ENCODE data around the gene CEP170B. TPM values are rescaled to one million over a fixed set of nuclear protein-coding genes. Genes with fewer than 3 reads are reported as not detected.
"Not testable (repeated sequence)": the region's sequence is repeated elsewhere in the genome, so short reads cannot be mapped to it uniquely, and the experiment has no call there.

CEP170B gene
- total RNA-seq, 1 donor from 2014 or later: 10.2 TPM

DNA sequence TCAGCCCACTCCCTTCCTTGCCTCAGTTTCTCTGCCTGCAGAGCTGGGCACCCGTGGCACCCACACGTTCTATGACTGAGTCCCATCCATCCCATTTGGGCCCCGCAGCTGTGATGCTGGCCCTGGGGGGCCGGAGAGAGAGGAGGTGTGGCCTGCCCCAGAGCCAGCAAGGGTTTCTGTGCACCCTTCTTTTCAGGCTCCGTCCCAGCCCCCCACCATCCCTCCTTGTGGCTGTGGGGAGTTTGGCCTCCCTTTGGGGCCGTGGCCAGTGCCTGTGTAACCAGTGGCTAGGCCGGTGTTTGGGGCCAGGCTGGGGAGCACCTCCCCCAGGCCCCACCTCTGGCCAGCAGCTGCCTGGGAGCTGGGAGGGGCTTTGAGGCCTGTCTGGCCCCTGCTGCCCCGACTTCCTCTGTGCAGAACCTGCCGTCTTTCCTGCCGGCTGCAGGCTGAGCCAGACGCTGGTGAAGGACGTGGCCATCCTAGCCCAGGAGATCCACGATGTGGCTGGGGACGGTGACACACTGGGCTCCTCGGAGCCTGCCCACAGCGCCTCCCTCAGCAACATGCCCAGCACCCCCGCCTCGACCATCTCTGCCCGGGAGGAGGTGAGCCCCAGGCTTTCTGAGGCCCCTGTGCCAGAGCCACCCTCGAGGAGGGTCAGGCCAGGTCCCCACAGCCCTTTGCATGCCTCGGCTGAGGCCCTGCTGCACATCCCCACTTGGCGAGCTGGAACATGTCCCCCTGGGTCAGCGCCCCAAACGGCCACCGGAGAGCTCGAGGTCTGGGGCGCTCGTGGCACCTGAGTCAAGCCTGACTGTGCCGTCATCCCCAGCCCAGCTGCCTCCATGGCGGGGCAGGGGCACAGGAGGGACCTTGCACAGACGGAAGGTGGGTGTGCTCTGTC, 27.7 kb downstream of the CEP170B start:
- no peak for DNase-seq

DNA sequence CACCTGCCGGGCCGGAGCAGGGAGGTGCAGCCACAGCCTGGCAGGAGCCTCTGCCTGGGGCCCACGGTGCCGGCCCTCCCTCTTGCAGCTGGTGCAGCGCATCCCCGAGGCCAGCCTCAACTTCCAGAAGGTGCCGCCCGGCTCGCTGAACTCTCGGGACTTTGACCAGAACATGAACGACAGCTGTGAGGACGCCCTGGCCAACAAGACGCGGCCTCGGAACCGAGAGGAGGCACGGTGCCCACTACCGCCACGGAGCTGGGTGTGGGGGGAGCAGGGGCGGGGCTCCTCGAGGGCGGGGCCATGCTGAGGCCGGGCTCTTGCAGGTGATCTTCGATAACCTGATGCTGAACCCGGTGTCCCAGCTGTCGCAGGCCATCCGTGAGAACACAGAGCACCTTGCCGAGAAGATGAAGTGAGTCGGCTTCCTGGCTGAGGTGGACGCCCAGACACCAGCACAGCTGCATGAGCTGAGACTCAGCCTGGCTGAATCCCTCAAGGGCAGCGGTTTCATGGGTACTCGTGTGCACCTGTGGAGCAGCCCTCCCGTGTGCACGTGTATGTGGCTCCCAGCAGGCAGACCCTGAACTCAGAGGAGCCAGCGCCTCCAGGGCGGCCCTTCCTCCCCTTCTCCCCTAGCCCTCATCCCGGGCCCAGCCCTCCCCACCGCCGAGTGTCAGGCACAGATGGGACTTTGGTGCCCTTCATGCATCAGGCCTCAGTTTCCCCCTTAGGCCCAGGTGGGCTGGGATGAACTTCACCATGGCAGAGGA, 28.6 kb downstream of the CEP170B start:
- no peak for DNase-seq

DNA sequence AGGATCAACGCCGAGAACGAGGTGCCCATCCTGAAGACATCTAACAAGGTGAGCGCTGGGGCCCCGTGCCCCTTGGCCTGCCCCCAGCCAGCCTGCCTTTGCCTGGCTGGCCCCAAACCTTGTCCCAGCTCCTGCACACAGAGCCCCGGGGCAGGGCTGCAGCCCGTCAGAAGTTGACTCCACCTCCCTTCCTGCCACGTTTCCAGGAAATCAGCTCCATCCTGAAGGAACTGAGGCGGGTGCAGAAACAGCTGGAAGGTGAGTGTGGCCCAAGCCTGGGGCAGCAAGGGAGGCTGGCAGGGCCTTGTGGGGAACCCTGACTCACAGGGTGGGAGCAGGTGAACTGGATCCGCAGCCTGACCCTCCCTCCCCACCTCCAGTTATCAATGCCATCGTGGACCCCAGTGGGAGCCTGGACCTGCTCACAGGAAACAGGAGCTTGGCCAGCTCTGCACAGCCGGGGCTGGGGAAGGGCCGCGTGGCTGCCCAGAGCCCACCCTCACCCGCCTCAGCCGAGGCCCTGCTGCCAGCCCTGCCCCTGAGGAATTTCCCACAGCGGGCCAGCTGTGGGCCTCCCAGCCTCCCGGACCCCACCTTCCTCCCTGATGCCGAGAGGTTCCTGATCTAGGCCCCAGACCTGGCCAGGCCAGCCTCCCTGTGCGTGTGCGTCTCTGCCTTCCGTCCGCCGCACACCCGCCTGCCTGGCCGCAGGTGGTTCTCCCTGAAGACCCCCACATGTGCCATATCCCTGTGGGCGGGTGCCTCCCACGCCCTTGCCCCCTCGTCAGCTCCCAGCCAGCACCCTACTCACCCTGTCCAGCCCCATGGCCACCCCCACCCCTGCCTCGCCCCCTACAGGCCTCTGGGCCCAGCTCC, 29.5 kb downstream of the CEP170B start:
- DNase-seq: no peak

DNA sequence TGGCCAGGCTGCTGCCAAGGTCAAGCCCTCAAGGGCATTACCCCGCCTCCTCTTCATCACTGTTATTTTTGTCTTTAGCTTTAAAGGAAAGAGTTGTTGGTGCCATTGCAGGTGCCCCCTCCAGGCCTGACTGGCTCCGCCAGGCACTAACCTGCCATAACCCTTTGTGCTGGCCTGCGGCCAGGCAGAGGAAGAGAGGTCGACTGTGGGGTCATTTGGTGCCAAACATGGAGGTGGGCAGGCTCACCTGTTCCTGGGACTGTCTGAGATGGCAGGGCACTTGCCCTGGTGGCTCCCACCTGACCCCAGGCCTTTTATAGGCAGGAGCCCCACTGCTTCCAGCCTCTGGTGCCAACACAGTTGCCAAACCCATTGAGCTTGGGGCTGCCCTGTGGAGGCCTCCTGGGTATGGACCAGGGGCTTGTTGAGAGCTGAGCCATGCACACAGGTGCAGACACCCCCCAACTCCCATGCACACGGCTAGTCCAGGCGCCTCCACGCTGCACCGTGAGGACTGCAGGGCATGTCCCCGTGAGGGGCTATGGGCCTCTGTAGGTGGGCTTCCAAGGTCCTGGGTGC, 30.2 kb downstream of the CEP170B start:
- no peak for DNase-seq

DNA sequence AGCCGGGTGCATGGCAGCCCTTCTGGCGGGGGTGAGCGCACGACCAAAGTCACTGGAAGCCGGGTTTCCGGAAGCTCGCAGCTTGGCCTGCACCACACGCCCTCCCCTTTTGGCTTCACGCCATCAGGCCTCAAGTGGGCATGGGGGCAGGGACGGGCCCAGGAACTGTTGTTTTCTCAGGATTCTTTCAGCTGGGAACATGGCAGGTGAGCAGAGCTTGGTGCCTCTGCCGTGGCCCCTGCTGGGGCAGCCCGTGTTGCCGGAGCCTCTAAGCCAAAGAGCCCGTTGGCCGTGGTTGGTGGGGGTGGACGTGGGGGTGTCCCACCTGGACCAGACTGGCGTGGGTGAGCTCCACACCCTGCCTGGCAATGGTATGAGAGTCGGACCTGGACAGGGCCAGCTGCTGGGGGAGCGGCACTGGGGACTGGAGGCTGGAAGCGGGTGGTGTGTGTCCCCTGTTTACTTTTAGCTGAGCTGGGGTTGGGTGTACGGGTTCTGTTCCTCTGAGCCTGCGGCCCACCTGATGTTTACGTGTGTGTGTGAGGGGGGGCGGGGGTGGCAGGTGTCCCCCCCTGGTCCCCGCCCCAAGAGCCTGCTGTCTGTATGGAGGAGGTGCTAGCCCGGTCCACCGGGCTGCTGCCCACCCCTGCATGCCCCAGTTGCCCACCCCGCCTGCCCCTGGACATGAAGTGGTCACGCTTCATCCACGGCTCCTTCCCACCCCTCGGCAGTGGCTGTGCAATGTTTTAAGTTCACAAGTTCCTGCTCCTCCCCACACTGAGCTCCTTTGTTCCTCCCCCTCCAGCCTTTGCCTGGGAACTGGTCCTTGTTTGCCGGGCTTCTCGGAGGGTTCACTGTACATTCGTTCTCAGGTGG, 31.0 kb downstream of the CEP170B start:
- no peak for DNase-seq

DNA sequence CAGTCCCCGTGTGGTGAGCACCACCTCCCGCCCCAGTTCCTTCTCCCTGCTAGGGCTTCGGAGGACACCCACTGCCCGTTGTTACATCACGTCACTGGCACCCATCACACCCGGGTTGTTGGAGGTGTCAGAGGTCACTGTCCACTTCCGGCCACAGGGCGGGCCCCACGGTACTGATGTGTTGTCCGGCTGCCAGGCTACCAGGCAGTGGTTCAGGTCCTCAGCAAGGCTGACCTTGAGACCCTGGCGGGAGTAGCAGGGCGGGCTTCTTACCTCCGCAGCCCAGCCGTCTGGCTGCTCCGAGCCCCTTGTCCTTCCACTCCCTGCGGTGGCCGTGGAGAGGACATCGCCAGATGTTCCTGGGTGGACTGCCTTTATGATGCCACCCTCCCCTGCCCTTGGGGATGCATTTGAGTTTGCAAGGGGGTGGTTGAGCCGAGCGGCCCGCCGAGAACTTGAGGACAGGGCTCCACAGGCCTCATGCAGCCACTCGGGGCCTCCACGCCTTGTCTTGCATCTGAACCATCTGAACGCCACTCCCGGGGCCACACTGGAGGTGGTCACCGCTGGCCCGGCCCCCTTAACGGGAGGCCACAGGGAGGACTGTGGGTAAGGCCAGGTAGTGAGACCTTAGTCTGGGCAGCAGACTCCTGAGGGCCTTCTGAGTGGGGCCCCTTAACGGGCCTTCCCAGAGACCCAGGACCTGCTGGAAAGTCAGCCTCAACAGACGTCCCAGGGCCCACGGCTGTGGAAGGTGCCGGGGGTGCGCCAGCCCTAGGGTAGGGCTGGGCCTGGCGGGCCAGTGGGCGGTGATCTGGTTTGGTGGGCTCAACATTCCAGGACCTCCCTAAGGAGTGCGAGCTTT, 32.5 kb downstream of the CEP170B start:
- no peak for DNase-seq

DNA sequence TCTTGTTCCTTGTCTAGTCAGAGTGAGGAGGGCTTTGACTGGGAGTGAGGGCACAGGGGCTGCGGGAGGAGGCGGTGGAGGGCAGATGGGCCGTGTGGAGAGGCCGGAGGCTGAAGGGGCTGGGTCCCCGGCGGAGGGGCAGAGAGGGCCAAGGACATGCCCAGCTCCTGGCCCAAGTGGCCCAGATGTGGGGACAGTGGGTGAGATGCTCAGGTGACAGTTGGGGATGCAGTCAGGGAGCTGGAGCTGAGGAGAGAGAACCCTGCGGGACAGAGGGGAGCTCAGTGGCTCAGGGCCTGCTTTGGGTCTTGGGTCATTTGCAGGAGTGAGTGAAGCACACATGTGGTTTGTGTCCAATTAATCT, 33.1 kb downstream of the CEP170B start:
- no peak for DNase-seq

DNA sequence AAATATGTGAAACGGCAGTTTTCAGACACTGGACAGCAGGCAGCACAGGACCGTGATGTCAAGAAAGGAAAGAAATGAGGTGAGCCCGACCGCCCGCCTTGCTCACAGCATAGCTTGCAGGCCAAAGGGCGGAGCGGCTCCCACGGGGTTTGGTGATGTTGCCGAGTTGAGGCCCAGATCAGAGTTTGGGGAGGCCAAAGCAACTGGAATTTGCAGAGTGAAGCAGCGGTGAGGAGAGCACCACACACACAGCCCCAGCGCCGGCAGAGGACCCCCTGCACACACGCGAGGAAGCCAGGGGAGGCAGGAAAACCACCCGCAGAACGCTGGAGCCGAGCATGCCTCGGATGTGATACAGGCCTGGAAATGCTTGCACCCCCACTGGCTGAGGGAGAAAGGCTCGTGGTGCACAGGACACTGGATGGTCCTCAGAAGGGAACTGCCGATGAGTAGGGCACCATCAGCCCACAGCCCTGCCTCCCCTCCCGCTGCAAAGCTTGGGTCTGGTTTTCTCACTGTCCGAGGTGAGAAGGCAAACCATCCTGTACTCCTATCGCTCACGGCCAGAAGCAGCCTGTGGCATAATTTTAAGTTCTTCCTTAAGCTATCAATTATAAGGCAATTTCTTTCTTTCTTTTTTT, 33.9 kb downstream of the CEP170B start:
- DNase-seq: peak; percentile 41

DNA sequence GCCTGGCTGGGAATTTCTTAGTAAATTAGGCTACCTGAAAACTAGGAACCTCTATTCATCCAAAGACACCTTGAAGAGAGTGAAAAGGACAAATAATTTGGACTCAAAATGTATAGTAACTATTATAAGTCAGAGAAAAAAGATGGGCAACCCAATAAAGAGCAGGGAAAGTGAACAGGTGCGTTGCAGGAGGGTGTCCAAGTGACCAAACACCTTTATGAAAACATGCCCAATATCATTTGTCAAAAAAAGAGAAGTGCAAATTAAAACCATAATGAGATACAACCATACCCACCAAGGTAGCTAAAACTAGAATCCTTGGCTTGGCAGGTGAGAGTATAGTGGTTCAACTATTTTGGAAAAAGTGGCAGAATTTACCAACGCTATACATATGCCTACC, 34.7 kb downstream of the CEP170B start:
- no peak for DNase-seq

DNA sequence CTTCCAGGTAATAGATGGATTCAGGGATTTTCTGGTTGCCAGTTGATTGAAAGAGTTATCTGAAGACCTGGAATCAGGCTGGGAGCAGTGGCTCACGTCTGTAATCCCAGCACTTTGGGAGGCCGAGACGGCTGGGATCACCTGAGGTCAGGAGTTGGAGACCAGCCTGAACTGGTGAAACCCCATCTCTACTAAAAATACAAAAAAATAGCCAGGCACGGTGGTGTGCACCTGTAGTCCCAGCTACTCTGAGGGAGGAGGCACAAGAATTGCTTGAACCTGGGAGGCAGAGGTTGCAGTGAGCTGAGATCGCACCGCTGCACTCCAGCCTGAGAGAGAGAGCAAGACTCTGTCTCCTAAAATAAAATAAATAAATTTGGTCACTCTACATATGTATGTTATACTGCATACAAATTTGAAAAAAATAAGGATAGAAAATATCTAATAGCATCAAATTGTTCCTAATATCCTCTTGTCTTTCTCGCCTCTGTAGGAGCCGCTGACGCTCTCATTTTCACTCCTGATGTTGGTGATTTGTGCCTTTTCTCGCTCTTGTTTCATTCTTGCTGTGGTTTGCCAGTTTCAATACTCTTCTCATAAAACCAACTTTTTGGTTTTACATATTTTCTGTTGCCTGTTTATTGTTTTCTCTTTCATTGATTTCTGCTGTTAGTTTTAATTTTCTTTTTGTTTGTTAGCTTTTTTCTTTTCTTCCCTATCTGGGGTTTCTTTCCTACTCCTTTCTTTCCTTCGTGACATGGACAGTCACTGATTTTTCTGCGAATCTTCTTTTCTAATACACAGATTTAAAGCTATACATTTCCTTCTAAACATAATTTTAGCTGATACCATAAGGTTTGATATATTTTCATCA, 35.8 kb downstream of the CEP170B start:
- DNase-seq: no peak

DNA sequence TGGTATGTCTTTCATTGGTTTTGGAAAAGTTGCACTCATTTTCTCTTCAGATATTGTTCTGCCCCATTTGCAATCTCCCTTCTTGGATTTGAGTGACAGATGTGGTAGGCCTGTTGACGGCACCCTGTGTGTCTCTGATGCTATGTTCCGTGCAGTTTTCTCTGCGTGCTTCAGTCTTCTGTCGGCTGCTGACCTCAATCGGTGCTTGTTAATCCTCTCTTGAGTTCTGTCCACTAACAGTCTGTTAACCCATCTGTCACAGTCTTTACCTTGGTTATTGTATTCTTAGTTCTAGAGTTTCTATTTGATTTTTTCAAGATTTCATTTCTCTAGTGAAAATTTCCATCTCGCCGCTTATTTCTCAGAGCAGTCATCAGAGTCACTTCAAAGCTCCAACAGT, 38.9 kb downstream of the CEP170B start:
- DNase-seq: no peak

DNA sequence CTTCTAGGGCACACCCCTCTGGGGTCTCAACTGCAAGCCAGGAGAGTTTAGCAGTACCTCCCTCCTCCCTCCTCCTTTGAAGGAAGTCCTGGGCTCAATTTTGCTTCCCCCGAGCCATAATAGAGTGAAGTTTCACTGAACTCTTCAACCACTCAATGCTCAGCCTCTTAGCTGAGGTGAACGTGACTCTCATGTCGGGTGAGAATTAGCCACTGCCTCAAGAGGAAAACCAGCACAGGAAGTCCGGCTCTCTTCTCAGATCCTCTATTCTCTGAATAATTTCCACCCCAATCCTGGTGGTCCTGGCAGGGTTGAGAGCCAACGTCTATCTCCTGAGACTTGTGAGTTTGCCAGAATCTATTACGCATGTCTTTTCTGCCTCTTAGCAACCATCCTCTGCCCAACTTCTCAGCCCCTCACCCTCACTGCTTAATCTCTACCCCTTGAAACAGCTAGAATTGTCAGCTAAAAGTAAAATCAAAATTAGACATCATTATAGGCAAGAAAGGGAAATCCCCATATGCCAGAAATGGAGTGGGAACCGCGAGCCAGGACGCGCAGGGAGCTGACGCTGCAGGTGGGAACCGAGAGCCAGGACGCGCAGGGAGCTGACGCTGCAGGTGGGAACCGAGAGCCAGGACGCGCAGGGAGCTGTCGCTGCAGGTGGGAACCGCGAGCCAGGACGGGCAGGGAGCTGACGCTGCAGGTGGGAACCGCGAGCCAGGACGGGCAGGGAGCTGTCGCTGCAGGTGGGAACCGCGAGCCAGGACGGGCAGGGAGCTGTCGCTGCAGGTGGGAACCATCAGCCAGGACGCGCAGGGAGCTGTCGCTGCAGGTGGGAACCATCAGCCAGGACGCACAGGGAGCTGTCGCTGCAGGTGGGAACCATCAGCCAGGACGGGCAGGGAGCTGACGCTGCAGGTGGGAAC, 39.8 kb downstream of the CEP170B start:
- not testable (repeated sequence) for DNase-seq

DNA sequence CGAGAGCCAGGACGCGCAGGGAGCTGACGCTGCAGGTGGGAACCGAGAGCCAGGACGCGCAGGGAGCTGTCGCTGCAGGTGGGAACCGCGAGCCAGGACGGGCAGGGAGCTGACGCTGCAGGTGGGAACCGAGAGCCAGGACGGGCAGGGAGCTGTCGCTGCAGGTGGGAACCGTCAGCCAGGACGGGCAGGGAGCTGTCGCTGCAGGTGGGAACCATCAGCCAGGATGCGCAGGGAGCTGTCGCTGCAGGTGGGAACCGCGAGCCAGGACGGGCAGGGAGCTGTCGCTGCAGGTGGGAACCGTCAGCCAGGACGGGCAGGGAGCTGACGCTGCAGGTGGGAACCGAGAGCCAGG, 40.5 kb downstream of the CEP170B start:
- not testable (repeated sequence) for DNase-seq

DNA sequence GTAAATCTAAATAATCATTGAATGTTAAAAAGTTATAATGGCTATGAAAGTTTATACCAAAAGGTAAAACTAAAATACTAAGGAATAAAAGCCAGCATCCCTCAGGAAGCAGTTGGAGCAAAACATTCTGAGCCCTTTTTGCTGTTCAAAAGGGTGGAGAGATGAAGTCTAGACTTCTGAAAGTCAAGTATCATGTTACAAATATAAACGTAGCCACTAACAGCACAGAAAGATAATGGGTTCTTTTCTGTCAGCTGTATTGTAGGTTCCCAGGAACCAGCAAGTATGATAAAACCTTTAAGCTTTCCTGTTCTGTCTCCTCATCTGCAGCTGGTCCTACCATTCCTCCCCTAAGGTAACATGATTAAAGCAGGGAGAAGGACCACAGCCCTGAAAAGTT, 43.2 kb downstream of the CEP170B start:
- no peak for DNase-seq

DNA sequence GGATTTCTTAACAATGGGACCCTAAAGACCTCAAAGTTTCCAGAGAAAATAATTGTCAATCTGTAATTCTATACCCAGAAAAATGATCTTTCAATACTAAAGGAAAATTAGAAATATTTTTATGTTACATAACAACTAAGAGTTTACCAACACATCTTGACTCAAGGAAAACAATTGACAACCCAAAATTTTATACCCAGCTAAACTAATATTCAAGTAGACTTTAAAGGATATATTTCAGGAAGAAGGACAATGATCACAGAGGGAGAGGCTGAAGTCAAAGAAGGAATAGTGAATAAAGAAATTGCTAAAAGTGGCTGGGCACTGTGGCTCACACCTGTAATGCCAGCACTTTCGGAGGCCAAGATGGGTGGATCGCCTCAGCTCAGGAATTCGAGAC, 47.0 kb downstream of the CEP170B start:
- DNase-seq: no peak

DNA sequence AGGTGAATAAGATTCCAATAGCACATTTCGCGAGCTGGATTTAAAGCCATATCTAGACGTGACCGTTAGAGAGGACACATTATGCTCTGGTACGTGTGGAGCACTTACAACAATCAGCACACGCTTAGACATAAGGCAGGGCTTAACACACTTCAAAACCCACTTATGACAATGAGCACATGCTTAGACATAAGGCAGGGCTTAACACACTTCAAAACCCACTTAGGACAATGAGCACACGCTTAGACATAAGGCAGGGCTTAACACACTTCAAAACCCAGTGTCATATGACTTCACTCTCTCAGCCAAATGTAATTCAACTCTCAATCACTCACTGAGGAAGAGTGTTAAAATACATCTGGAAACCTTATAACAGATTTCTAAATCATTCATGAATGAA, 48.4 kb downstream of the CEP170B start:
- peak; percentile 34 for DNase-seq

DNA sequence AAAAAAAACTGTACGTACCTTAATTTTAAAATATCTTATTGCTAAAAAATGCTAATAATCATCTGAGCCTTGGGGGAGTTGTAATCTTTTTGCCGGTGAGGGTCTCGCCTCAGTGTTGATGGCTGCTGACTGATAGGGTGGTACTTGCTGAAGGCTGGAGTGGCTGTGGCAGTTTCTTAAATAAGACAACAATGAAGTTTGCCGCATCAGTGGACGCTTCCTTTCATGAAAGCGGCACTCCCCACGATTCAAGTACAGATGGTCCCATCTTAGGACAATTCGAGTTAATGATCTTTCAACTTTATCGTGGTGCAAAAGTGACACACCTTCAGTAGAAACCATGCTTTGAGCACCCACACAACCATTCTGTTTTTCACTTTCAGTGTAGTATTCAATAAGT, 52.0 kb downstream of the CEP170B start:
- DNase-seq: no peak

DNA sequence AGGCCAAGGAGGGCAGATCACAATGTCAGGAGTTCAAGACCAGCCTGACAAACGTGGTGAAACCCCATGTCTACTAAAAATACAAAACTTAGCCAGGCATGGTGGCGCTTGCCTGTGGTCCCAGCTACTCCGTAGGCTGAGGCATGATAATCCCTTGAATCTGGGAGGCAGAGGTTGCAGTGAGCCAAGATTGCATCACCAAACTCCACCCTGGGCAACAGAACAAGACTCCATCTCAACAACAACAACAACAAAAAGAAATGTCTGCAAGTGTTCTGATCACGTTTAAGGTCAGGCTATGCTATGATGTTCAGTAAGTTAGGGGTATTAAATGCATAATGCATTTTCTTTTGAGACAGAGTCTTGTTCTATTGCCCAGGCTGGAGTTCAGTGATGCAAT, 52.9 kb downstream of the CEP170B start:
- no peak for DNase-seq

Data from skin of body (tissue), 2 donors.